ENCODE measurements around the gene OR2F2.

Gene OR2F2

DNA sequence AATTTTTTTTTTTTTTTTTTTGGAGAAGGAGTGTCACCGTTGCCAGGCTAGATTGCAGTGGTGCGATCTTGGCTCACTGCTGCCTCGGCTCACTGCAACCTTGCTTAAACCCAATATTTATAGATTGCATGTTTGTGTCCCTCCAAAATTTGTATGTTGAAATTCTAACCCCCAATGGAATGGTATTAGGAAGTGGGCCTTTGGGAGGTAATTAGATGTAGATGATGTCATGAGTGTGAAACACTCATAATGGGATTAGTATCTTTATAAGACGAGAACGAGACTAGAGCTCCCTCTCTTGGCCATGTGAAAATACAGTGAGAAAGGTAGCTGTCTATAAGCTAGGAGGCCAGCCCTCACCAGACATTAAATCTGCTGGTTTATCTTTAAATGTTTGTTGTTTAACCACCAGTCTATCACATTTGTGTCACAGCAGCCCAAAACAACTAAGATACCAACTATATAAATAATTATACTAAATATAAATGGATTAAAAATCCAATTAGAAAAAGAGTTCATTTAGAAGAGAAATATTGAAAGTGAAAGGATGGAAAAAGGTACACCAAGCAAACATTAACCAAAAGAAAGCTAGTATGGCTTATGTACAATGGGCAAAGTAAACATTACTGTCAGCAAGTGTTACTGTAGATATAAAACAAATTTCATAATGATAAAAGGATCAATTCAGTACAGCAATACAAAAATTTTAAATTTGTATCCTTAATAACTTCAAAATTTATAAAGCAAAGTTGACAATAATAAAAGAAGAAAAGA lies 42.3 kb upstream of the OR2F2 start:
- no peak overlapping the region for H3K4me3 ChIP-seq (ENCODE audit: low read length)
- DNase-seq (ENCODE audit: low read depth), result peak; percentile 73
- TF ChIP-seq CTCF (IDR thresholded peaks at IDR 0.05; ENCODE audit: insufficient read depth, low read depth, low read length, missing control alignments), result peak; percentile 59

DNA sequence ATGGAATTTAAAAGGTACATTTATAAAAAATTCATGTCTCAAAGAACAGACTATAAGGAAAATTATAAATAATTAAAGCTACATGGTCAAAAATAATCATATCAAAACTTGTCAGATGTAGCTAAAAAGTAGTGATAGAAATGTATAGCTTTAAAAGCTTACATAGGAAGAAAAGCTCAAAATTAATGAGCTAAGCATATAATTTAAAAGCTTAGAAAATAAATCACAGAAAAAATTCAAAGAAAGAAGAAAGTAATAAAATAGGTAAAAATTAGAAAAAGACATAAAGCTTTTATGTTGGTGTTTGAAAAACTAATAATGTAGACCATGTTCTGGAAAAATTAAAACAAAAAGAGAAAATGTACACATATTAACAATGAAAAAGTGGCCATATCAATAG lies 38.4 kb upstream of the OR2F2 start:
- no peak overlapping the region for H3K4me3 ChIP-seq (ENCODE audit: low read length)
- no peak for TF ChIP-seq CTCF (IDR thresholded peaks at IDR 0.05; ENCODE audit: insufficient read depth, low read depth, low read length, missing control alignments)
- DNase-seq (ENCODE audit: low read depth), result no peak

- TF ChIP-seq CTCF (IDR thresholded peaks at IDR 0.05; ENCODE audit: insufficient read depth, low read depth, low read length, missing control alignments), result no peak
- DNase-seq (ENCODE audit: low read depth), result no peak
- no peak overlapping the region for H3K4me3 ChIP-seq (ENCODE audit: low read length)
Measured at GRCh38 chr7:143898810-143899209, 36.2 kb upstream of the OR2F2 start.

DNA sequence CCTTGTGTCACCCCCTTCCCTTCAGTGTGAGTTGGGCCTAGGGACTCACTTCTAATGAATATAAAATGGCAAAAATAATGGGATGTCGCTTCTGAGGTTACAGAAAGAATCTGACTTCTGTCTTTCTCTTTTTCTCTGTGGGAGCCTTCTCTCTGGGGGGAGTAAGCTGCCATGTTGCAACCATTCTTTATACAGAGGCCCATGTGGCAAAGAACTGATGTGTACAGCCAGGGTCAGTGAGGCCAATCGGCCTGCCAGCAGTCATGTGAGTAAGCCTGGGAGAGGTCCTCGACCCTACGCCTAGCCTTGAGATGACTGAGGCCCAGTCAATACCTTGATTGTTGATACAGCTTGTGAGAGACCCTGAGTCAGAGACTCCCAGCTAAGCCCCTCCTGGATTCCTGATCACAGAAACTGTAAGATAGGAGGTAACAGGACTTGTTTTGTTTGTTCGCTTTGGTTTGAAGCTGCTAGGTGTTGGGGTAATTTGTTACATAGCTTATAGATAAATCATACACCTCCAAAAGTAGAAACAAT lies 34.7 kb upstream of the OR2F2 start:
- H3K4me3 ChIP-seq (ENCODE audit: low read length), result peak overlapping the region; percentile 87
- TF ChIP-seq CTCF (IDR thresholded peaks at IDR 0.05; ENCODE audit: insufficient read depth, low read depth, low read length, missing control alignments), result no peak
- DNase-seq (ENCODE audit: low read depth), result peak; percentile 61

GRCh38 chr7:143901332-143901667 lies 33.7 kb upstream of the OR2F2 start:
- no peak for TF ChIP-seq CTCF (IDR thresholded peaks at IDR 0.05; ENCODE audit: insufficient read depth, low read depth, low read length, missing control alignments)
- peak overlapping the region; percentile 87 for H3K4me3 ChIP-seq (ENCODE audit: low read length)
- DNase-seq (ENCODE audit: low read depth), result peak; percentile 51

DNA sequence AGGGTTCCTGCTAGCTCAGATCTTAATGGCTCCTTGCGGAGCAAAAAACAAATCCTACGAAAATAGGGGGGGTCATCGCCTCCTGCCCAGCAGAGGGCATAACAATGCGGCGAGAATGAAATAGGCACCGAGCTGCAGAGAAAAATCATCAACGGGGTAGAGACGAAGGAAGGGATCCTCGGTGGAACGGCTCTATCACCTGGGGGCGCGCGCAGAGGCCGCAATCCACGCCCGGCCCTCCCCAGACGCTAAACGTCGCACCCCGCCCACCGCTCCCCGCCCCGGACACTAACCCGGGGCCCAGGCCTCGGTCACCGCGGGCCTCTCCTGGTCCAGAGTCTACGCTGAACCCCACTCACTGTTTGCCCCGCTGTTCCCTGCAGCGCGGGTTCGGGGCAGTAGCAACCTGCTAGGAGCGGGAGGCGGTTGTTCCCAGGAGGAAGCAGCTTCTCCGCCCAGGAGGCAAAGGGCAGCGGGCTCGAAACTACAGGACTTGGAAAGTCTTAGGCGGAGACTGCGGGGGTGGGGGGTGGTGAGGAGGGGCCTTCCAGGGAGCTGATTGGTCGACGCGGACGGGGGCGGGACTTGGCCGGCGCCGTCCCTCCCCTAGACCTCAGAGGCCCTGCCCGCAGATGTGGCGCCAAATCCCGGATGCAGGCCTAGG lies 33.2 kb upstream of the OR2F2 start, which contains the start of gene TCAF1:
Gene TCAF1 (minus strand): TSS at position 509 of the 664 bp plus-strand sequence. CDS start 25,568 bp downstream, outside the sequence.
- peak; percentile 41 for TF ChIP-seq CTCF (IDR thresholded peaks at IDR 0.05; ENCODE audit: insufficient read depth, low read depth, low read length, missing control alignments)
- H3K4me3 ChIP-seq (ENCODE audit: low read length), result peak within 1 kb of the TSS; percentile 87
- DNase-seq (ENCODE audit: low read depth), result peak; percentile 96

Measured in epithelial cell of esophagus (primary cell).